GM19372 (cell line): Measurements from ENCODE around the gene PTP4A2.

Experiments used
- ATAC-seq: cut with Tn5 transposase; IDR thresholded peaks from one replicate; pipeline ENCODE4 v1.9.1; 2021; ENCODE audit warnings: mild to moderate bottlenecking, low read depth, moderate library complexity; ENCODE audit not compliant: unreplicated experiment

The PTP4A2 gene

DNA sequence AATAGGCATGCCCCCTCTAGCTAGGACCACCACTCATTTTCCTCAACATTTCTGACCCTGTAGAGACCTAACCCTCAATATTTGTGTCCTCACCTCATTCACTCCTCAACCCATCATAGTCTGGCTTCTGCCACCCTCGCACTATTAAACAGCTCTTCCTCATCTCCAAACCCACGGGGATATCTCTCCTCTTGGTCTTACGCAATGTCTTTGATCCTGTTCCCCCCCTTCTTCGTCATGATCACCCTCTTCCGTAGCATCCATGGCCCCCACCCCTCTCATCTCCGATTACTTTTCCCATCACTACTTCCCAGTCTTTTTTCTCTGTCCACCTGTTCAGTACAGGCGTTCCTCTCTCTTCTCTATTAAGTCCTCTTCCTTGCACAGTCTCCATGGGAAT, 70.6 kb downstream of the PTP4A2 start:
- ATAC-seq = no peak

DNA sequence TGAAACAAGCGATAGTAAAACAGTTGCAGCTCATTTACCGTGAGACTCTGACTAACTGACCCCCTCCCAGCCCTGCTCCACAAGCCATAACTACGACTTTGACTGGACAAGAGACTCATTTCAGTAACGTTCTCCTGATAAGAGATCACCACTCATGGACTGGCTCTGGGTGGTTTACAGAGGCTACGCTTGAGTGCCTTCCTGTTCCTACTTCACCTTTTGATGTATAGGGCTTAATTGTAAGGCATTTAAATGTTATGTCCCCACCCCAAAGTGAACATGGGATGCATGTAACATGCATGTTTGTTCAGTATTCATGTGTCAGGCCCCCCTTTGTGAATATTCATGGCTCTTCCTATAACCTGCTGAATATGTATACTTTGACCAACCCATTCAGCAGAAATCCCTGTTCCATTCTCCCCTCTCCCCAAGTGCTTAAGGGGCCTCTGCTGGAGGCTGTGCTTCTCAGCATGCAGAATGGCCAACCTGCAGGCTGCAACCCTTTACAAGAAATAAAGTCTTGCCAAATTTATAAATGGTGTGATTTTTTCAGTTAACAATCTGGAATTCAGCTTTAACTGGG, 71.6 kb downstream of the PTP4A2 start:
- no peak for ATAC-seq

DNA sequence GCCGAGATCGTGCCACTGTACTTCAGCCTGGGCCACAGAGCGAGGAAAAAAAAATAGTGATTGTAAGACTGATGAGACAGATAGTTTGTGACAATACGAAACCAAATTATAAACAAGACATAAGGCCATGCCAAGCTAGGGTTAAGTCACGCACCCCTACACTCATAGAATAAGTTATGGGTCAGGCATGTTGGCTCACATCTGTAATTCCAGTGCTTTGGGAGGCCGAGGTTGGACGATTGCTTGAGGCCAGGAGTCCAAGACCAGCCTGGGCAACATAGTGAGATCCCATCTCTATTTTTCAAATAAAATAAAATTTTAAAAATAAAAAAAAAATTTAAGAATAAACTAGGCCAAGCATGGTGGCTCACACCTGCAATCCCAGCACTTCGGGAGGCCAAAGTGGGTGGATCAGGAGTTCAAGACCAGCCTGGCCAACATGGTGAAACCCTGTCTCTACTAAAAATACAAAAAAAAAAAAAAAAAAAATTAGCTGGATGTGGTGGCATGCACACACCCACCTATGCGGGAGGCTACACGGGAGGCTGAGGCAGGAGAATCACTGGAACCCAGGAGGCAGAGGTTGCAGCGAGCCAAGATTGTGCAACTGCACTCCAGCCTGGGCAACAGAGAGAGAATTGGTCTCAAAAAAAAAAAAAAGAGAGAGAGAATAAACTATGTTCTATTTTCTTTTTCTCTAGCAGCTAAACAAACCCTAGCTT, 72.3 kb downstream of the PTP4A2 start:
- ATAC-seq = no peak

DNA sequence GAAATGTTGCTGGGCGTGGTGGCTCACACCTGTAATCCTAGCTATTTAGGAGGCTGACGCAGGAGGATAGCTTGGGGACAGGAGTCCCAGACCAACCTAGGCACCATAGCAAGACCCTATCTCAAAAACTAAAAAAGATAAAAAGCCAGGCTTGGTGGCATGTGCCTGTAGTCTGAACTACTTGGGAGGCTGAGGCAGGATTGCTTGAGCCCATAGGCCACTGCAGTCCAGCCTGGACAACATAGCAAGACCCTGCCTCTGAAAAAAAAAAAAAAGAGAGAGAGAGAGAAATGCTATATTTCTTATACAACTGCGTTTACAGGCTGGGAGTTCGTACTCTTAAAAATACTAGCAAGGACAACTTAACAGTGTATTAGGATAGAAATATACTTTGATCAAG, 76.1 kb downstream of the PTP4A2 start:
- no peak for ATAC-seq

DNA sequence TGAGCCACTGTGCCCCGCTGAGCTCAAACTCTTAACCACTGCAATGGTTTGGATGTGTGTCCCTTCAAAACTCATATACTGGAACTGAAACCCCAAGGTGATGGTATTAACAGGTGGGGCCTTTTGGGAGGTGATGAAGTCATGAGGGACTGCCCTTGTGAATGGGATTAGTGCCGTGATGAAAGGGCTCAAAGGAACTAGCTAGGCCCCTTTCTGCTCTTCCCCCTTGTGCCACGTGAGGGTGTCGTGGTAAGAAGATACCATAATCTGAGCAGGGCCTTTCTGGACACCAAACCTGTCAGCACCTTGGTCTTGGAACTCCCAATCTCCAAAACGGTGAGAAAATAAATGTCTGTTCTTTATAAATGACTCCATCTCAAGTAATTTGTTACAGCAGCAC, 76.8 kb downstream of the PTP4A2 start:
- ATAC-seq = no peak

DNA sequence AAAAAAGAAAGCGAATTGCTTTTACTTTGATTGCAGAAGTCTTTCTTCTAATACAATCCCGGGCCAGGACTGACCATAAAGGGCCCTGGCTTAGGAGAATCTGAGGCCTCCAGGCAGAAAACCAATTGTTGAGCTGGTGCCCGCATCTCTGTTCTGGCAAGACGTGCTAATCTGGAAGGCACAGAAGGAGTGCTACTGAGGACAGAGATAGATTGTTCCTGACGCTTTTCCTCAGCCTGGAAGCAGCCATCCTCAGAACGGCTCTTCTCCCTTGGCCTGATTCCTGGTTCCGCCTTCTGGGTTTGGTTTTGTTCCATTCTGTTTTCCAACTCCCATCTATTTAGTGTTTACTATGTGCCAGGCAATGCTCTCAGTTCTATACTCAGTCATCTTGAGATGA, 77.6 kb downstream of the PTP4A2 start:
- no peak for ATAC-seq

DNA sequence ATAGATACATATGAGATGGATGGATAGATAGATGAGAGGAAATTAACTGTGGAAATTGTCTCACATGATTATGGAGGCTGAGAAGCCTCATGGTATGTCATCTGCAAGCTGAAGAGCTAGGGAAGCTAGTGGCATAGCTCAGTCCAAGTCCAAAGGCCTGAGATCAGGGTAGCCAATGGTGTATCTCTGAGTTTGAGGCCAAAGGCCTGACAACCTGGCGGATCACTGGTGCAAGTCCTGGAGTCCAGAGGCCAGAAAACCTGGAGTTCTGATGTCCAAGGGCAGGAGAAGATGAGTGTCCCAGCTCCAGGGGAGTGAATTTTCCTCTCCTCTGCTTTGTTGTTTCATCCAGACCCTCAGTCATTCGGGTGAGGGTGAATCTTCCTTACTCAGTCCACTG, 78.4 kb downstream of the PTP4A2 start:
- ATAC-seq = no peak

DNA sequence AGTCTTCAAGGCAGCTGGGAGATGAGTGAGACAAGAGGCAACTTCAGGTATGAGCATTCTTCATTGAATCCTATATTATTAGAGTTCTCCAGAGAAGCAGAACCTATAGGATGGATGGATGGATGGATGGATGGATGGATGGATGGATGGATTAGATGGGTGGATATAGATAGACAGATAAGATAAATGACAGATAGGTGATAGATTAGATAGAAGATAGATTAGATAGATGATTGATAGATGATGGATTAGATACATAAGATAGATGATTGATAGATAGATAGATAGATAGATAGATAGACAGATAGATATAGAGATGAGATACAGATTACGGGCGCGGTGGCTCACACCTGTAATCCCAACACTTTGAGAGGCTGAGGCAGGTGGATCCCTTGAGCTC, 79.1 kb downstream of the PTP4A2 start:
- no peak for ATAC-seq

DNA sequence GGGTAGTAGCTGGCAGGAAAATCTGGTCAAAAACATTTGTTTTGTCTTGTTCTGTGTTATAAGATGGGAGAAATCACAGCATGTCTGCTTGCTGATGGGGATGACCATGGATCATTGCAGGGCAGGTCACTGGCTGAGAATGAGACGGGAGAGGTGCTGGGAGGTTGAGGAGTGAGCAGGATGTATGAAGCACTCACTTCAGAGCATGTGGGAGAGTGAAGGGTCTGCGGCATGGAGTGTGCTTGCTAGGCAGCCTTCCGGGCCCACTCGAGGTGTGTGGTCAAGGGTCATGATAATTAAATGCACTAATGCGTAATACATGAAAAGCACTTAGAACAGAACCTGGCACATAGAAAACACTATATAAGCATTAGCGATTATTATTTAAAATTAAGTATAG, 80.3 kb downstream of the PTP4A2 start:
- no peak for ATAC-seq
